Fibroblast of skin of right quadriceps (primary cell): ENCODE measurements around the gene MUSTN1.

Experiments used
- DNase-seq: peaks from one replicate; pipeline ENCODE4 v3.0.0-alpha.2; 2013

MUSTN1 gene

GRCh38 chr3:52798978-52799476 is 35.8 kb downstream of the MUSTN1 start:
- DNase-seq = no peak

GRCh38 chr3:52798376-52798977 is 36.3 kb downstream of the MUSTN1 start:
- peak; percentile 17 for DNase-seq

- DNase-seq = no peak
Observed at GRCh38 chr3:52796411-52796810, 38.4 kb downstream of the MUSTN1 start.

DNA sequence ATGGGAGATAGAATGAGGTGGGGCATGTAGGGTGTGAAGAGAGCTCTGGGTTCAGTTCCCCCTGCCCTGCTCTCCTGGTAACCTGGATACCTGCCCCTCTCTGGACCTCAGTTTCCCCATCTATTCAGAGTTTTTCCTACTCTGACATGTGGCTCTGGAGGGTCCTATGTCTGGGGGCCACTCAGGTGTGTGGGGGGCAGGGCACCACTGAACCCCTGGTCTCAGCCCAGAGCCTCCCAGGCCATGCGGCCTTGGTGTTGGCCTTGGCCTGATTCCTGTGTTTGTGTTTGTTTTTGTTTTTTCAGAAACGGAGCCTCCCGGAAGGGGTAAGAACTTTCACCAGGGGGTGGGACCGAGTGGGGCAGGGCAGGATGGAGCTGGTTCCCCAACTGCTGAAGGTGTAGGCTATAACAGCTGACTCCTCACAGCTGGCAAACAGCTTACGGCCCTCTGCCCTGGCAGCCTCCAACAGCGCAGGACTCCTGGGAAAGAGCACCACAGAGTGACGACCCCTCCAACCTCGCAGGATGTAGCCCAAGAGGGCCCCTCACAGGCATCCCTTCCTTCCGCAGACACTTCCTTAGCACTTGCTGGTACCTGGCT is 39.4 kb downstream of the MUSTN1 start:
- no peak for DNase-seq

DNA sequence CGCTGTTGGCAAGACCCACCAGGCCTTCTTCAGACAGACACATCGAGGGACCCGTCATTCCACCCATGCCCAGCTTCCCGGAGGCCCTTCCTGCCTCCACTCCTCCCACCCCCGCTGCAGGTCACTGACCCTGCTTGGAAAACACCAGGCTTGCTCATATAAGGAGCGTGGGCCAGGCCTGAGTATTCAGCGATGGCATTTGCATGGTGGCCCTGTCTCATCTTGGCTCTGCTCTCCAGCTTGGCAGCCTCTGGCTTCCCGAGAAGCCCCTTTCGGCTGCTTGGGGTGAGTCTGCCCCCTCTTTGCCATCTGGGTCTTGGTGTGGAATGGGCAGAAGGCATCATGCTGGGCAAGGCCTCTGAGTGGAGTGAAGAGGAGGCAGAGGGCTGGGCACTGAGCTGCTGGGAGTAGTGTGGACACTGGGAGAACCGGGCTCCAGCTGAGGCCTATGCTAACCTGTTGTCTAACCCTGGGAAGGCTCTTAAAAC is 40.2 kb downstream of the MUSTN1 start, which contains the start of gene ITIH3:
ITIH3 (plus strand) TSS at position 185 of the 488 bp plus-strand sequence; CDS start at position 193, 8 bp downstream.
- DNase-seq = no peak

GRCh38 chr3:52793702-52794611 is 40.9 kb downstream of the MUSTN1 start:
- no peak for DNase-seq

GRCh38 chr3:52792961-52793695 is 41.7 kb downstream of the MUSTN1 start:
- DNase-seq = no peak

DNA sequence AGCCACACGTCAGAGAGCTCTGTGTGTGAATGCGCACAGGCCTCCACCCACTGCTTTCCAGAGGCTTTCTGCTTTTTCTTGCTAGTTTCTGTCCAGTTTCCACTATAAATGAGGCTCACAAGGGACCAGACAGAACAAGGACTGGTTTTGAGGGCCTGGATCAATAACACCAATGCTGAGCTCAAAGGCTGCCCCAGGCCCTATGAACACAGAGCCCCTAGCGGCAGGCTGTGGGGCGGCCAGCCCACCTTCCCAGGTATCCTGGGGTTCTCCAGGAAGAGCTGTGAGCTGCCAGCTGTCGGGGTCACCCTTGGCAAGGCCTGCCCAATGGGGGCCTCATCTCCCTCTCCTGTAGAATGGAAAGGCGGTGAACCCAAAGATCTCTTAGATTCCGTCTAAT is 42.4 kb downstream of the MUSTN1 start:
- no peak for DNase-seq

DNA sequence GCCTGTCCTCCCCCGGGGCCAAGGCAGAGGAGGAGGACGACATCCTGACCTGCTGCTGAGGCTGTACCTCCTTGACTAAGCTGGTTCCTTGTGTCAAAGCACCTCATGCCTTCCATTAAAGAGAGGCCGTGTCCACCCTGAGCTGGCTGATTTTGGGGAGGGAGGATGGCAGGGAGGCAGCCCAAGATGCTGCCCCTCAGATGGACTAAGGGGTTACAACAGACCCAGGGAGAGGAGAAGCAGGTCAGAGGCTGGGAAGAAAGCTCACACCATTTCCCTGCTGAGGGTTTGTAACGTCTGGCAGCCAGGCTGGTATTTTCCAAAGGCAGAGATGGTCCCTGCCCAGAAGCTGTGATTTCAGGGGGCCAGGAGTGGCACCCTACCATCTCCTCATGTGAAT is 42.9 kb downstream of the MUSTN1 start:
- DNase-seq = no peak

DNA sequence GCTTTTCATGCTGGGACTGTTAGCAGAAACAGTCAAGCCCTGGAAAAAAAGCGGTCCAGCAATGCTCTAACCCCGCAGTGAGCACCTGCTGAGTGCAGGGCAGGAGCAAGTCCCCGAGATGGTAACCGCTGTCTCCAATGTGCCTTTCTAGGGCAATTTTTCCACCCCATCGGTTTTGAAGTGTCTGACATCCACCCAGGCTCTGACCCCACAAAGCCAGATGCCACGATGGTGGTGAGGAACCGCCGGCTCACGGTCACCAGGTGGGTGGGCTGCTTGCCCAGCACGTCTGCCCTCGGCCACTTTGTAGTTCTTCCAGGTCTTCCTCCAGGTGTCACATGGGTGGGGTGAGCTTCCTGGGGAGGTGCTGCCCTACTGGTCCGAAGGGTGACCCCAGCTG is 43.5 kb downstream of the MUSTN1 start:
- no peak for DNase-seq

GRCh38 chr3:52790741-52791140 is 44.1 kb downstream of the MUSTN1 start:
- no peak for DNase-seq

DNA sequence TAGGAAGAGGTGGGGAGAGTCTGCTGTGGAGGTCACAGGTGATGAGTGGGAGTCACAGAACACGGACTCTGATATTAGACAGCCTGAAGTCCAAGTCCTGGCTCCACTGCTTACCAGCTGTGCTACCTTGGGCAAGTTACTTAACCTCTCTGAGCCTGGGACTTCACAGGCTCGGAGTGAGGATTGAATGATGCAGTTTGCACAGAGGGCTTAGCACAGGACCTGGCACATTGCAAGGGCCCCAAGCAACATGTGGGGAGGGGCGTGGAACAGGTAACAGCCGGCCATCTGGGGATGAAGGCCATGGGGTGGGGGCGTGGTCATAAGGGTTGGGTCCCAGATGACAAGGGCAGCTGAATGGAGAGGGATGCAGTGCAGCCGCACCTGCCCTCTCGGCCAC is 44.5 kb downstream of the MUSTN1 start:
- DNase-seq = no peak

DNA sequence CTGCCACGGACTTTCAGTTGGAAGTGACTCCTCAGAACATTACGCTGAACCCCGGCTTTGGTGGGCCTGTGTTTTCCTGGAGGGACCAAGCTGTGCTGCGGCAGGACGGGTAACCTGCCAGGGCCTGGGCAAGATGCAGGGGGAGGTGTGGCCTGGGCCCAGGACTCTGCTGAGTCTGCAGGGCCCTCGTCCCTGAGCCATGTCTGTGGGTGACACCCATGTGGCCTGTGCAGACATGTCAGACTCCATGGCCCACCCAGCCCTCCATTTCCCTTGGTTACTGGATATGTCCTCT is 45.1 kb downstream of the MUSTN1 start:
- no peak for DNase-seq

- DNase-seq = no peak
Observed at GRCh38 chr3:52788890-52789745, 45.7 kb downstream of the MUSTN1 start.

- DNase-seq = no peak
Observed at GRCh38 chr3:52787672-52788625, 46.9 kb downstream of the MUSTN1 start.

DNA sequence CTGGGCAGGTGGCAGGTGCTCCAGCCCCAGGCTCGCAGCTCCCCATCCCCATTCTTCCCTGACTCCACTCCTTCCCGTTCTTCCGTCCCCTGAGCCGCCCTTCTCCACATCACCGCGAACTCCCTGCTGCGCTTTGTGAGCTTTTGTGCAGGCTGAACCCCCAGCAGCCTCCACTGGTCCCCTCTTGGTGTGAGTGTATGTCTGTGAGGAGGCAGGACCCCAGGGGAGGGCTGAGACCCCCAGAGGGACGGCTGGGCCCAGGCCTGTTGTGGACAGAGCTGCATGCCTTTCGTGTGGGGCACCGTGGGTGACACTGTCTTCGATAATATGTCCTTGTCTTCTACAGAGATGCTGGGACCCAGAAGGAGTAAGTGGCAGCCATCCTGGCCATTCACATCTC is 47.6 kb downstream of the MUSTN1 start:
- DNase-seq = no peak

DNA sequence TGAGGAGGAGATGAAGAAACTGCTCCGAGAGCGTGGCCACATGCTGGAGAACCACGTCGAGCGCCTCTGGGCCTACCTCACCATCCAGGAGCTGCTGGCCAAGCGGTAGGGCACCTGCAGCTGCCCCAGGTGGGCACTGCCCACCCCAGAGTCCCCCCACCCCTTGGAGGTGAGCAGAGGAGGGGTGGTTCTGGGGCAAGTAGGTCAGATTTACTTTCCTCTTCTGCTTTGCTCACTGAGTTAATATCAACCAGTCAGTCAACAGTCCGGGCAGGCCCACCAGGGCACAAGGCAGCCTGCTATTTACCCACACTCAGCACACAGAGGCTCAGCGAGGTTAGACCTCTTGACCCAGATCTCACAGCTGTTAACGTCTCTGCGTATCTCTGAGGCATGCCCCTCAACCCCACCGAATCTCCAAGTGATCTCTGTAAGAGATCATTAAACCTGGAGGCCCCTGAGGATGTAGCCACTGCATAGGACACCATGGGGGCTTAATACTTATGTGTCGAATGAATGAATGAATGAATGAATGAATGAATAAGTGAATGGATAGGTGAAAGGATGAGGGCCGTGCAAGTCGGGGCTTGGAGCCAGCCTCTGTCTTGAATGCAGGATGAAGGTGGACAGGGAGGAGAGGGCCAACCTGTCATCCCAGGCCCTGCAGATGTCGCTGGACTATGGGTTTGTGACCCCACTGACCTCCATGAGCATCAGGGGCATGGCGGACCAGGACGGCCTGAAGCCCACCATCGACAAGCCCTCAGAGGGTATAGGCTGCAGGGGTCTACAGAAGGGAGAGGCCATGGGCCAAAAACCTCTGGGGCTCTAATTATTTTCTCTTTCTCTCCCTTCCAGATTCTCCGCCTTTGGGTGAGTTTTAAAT is 48.2 kb downstream of the MUSTN1 start:
- no peak for DNase-seq

DNA sequence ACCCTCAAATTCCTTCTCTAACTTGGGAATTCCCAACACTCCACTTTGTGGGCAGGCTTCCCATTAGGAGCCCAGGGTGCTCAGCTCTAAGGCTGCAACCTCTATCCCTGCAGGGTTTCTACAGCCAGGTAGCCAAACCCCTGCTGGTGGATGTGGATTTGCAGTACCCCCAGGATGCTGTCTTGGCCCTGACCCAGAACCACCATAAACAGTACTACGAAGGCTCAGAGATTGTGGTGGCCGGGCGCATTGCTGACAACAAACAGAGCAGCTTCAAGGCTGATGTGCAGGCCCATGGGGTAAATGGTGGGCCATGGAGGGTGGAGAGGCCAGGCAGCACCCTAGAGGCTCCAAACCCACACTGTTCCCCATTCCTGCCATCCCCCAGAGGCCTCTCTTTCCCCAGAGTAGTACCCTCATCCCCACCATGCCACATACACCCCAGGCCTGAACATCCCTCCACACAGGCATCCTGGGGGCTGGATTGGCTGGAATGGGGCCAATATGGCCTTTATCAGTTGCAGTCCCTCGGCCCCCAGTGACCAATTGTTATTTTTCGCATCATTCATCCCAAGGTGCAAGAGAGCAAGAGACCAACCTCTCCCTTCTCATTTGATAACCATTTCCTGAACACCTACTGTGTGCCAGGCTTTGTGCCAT is 49.8 kb downstream of the MUSTN1 start:
- no peak for DNase-seq

DNA sequence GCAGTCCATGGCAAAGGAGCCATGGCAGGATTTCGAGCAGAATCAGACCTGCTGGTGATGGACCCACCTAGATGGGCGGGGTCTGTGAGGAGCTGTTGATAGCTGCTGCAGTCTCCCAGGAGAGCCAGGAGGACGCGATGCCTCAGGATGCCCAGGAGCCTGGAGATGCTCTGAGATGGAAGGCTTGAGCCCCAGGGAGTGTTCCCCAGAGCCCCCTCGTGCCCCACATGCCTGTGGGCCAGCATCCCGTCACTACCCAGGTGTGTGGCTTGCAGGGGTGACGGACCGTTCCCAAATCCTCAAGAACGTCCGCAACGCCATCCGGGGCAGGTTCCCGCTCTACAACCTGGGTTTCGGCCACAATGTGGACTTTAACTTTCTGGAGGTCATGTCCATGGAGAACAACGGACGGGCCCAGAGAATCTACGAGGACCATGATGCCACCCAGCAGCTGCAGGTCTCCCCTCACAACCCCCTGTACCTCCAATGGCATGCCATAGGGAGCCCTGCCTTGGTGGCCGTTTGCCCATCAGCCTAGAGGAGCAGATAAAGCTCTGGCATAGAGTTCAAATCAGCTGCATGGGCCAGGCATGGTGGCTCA is 50.7 kb downstream of the MUSTN1 start:
- DNase-seq = no peak
